RKO (cell line): ENCODE results near the gene UNC5A.

Source experiments
- DNase-seq: peaks from one replicate; pipeline ENCODE4 v3.0.0-alpha.2; 2016; ENCODE audit warnings: low spot score

UNC5A gene

GRCh38 chr5:176846335-176847140 is 36.2 kb downstream of the UNC5A start:
- peak; percentile 47 for DNase-seq

- no peak for DNase-seq
Observed at GRCh38 chr5:176847148-176847547, 36.8 kb downstream of the UNC5A start.

- no peak for DNase-seq
Observed at GRCh38 chr5:176847726-176848290, 37.4 kb downstream of the UNC5A start.

GRCh38 chr5:176848651-176849050 is 38.3 kb downstream of the UNC5A start:
- no peak for DNase-seq

- DNase-seq, result no peak
Observed at GRCh38 chr5:176849611-176850227, 39.4 kb downstream of the UNC5A start.

GRCh38 chr5:176850371-176851245 is 40.2 kb downstream of the UNC5A start:
- DNase-seq, result no peak

- no peak for DNase-seq
Observed at GRCh38 chr5:176851380-176851779, 41.0 kb downstream of the UNC5A start.

GRCh38 chr5:176851871-176852658 is 41.7 kb downstream of the UNC5A start:
- DNase-seq, result no peak

GRCh38 chr5:176853151-176853778 is 42.9 kb downstream of the UNC5A start:
- no peak for DNase-seq

GRCh38 chr5:176854164-176854563 is 43.8 kb downstream of the UNC5A start:
- no peak for DNase-seq

GRCh38 chr5:176855598-176855997 is 45.2 kb downstream of the UNC5A start:
- DNase-seq, result no peak

GRCh38 chr5:176856746-176857145 is 46.4 kb downstream of the UNC5A start:
- DNase-seq, result no peak

- peak; percentile 16 for DNase-seq
Observed at GRCh38 chr5:176857216-176857893, 47.0 kb downstream of the UNC5A start.

GRCh38 chr5:176857894-176858273 is 47.5 kb downstream of the UNC5A start:
- no peak for DNase-seq

GRCh38 chr5:176859916-176860315 is 49.6 kb downstream of the UNC5A start:
- DNase-seq, result no peak

GRCh38 chr5:176860381-176860780 is 50.0 kb downstream of the UNC5A start:
- no peak for DNase-seq

GRCh38 chr5:176861276-176861675 is 50.9 kb downstream of the UNC5A start:
- DNase-seq, result no peak

GRCh38 chr5:176862330-176862995 is 52.1 kb downstream of the UNC5A start:
- no peak for DNase-seq

GRCh38 chr5:176863041-176863764 is 52.8 kb downstream of the UNC5A start:
- no peak for DNase-seq
